ENCODE results near the gene PLAAT4. TPM values are rescaled to one million over a fixed set of nuclear protein-coding genes. Genes with fewer than 3 reads are reported as not detected.

The PLAAT4 gene
- polyA plus RNA-seq, 2 of the 4 experiments (the other 2 are of a cell fraction) = 0.74 to 1.6 TPM

- no peak for FAIRE-seq
- TF ChIP-seq, protein P1, sequence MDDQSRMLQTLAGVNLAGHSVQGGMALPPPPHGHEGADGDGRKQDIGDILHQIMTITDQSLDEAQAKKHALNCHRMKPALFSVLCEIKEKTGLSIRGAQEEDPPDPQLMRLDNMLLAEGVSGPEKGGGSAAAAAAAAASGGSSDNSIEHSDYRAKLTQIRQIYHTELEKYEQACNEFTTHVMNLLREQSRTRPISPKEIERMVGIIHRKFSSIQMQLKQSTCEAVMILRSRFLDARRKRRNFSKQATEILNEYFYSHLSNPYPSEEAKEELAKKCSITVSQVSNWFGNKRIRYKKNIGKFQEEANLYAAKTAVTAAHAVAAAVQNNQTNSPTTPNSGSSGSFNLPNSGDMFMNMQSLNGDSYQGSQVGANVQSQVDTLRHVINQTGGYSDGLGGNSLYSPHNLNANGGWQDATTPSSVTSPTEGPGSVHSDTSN (IDR thresholded peaks at IDR 0.05) = no peak
- H3K27ac ChIP-seq = peak overlapping the region; percentile 71 to 85; a peak in 4 of 6 replicates
- H3K4me3 ChIP-seq = no peak overlapping the region
- peaks cover 44% of the 10 kb centered on the region for H3K4me1 ChIP-seq
- ChIA-PET POLR2A (no interaction called here), CTCF (interaction anchor here (1.3 kb wide), 1 partner anchor 17 kb away, joined by 3 read pairs; no protein-coding TSS in a partner anchor)
- peak overlapping the region; percentile 47; the same call in 2 of the 3 replicates for H3K4me2 ChIP-seq
- 94% methylated on average over 7 of the region's 7 CpGs for WGBS (ENCODE audit: missing lambda C conversion rate)
- H3K9me3 ChIP-seq = no peaks in the 10 kb centered on the region
- no peak for DNase-seq (ENCODE audit: low read depth in 1 of 2, low spot score in 1 of 2)
- no peak for ATAC-seq
Observed at GRCh38 chr11:63564056-63564774, 27.6 kb downstream of the PLAAT4 start.

DNA sequence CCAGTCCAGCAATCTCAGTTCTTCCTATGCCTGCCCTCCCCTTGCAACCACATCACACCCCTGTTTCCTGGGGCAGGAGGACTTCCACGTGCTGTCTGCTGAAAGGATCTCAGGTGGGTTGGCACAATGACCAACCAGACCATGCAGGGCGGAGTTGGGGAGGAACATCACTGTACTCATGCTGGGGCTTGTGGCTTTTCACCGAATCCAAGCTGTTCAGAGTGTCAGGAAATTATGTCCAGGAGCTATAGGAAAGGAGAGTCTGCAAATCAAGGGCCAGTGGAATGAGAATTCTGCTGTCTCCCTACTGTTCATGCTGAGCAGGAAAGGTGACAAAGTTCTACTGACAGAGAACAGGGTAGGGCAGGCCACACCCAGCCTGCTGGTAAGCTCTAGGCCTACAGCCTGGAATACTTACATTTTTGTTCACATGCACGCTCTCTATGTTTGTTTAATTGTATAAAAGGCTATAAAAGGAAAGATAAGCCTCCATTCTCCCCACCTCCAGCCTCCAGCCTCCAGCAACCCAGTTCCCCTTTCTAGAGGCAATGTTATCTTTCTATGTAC, 28.3 kb downstream of the PLAAT4 start:
- ChIA-PET CTCF (interaction anchor here (1.3 kb wide), 1 partner anchor 18 kb away, joined by 3 read pairs; no protein-coding TSS in a partner anchor), POLR2A (no interaction called here)
- Histone ChIP-seq H3K9me3 (no peaks in the 10 kb centered on the region), H3K4me3 (no peak overlapping the region), H3K4me2 (peak overlapping the region; percentile 47), H3K27ac (peak overlapping the region; percentile 71 to 85; a peak in 5 of 6 replicates), H3K4me1 (peaks cover 44% of the 10 kb centered on the region)
- FAIRE-seq (no peak), DNase-seq (ENCODE audit: low read depth in 1 of 2, low spot score in 1 of 2) (peak in 1 of 2 experiments; percentile 82), ATAC-seq (peak; percentile 14 to 63; a peak in 3 of 6 replicates)
- 47% methylated on average over 4 of the region's 4 CpGs for WGBS (ENCODE audit: missing lambda C conversion rate)
- TF ChIP-seq EHF (CRISPR knock-in tag; IDR thresholded peaks at IDR 0.05) (no peak), HOXB13 (CRISPR knock-in tag; IDR thresholded peaks at IDR 0.05; ENCODE audit: low read depth) (peak; percentile 57; the same call in 1 of the 2 replicates)
- TF ChIP-seq, protein P2, sequence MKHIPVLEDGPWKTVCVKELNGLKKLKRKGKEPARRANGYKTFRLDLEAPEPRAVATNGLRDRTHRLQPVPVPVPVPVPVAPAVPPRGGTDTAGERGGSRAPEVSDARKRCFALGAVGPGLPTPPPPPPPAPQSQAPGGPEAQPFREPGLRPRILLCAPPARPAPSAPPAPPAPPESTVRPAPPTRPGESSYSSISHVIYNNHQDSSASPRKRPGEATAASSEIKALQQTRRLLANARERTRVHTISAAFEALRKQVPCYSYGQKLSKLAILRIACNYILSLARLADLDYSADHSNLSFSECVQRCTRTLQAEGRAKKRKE (CRISPR knock-in tag; IDR thresholded peaks at IDR 0.05; ENCODE audit: low read depth) = 0 out of 2 replicates have a peak, but pooled peaks have one; percentile 41

DNA sequence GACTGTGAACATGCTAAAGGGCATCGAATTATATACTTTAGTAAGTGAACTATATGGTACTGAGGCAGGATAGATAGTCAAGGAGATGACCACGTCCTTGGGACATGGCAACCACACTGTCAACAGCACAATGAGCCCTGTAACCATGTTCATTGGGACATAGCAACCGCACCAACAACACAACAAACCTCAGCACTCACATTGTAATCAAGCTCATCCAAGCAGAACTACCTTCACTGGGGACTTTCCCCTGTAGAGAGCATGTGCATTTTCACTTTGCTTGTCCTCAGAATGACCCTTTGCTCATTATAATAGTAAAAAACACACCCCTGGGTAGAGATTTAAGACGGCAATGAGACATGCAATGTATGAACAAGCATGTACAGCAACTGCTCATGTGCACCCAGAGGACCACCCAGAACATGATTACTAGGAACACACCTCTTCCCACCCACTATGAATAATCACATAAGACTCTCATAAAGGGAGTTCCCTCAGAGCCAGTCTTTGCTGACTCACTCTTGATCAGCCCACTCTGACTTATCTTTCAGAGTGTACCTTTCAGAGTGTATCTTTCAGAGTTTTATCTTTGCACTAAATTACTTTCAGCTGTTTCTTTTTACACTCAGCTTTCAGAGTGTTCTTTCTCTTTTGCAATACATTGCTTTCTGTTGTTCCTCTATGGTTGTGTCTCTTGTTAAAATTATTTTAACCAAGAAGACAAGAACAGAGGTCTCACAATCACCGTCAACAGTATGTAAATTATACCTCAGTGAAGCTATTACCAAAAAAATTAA, 30.6 kb downstream of the PLAAT4 start:
- no peaks in the 10 kb centered on the region for H3K9me3 ChIP-seq
- ATAC-seq (peak; percentile 95 to 97), DNase-seq (ENCODE audit: low read depth in 1 of 2, low spot score in 1 of 2) (peak; percentile 66 to 95), FAIRE-seq (no peak)
- H3K4me3 ChIP-seq = no peak overlapping the region
- 20% methylated on average over 5 of the region's 5 CpGs for WGBS (ENCODE audit: missing lambda C conversion rate)
- peak overlapping the region; percentile 71 to 85 for H3K27ac ChIP-seq
- ChIA-PET CTCF (interaction anchor here (0.6 to 2.7 kb wide), 6 partner anchors 16 to 89 kb away, joined by 3 to 12 read pairs (median 5); no protein-coding TSS in a partner anchor), POLR2A (no interaction called here)
- H3K4me1 ChIP-seq = peaks cover 39% of the 10 kb centered on the region
- peak overlapping the region; percentile 61 for H3K4me2 ChIP-seq
- TF ChIP-seq ELK1 (IDR thresholded peaks at IDR 0.05; ENCODE audit: low read depth, low read length) = no peak
- TF ChIP-seq POLR2A (IDR thresholded peaks at IDR 0.05; ENCODE audit: low read length) = no peak
- peak; percentile 34; the same call in 1 of the 2 replicates for TF ChIP-seq MYC (IDR thresholded peaks at IDR 0.05; ENCODE audit: borderline replicate concordance, low read length)
- no peak for TF ChIP-seq JUNB (IDR thresholded peaks at IDR 0.05)
- no peak for TF ChIP-seq CHD4 (IDR thresholded peaks at IDR 0.05; ENCODE audit: borderline replicate concordance)
- peak; percentile 98 for TF ChIP-seq MAFK (IDR thresholded peaks at IDR 0.05; ENCODE audit: partially characterized antibody)
- no peak for TF ChIP-seq HOXA7 (CRISPR knock-in tag; IDR thresholded peaks at IDR 0.05)
- 0 out of 2 replicates have a peak, but pooled peaks have one; percentile 13 for TF ChIP-seq ZSCAN20 (CRISPR knock-in tag; IDR thresholded peaks at IDR 0.05)
- TF ChIP-seq FOSL2 (IDR thresholded peaks at IDR 0.05) = peak; percentile 58; the same call in 1 of the 2 replicates
- TF ChIP-seq FOSL2 (CRISPR knock-in tag; IDR thresholded peaks at IDR 0.05) = peak; percentile 90
- no peak for TF ChIP-seq CTCF (IDR thresholded peaks at IDR 0.05)
- TF ChIP-seq NFE2L2 (conservative IDR thresholded peaks at IDR 0.05; ENCODE audit: low read length) = peak; percentile 86
- no peak for TF ChIP-seq ZFP36 (IDR thresholded peaks at IDR 0.05; ENCODE audit: borderline replicate concordance, partially characterized antibody)
- no peak for TF ChIP-seq EHMT2 (IDR thresholded peaks at IDR 0.05; ENCODE audit: low read depth)
- TF ChIP-seq CEBPB (IDR thresholded peaks at IDR 0.05) = no peak
- TF ChIP-seq CHD2 (IDR thresholded peaks at IDR 0.05; ENCODE audit: low read length, partially characterized antibody) = no peak
- TF ChIP-seq, protein P2 (CRISPR knock-in tag; IDR thresholded peaks at IDR 0.05; ENCODE audit: low read depth) = no peak
- no peak for TF ChIP-seq RNF2 (IDR thresholded peaks at IDR 0.05; ENCODE audit: borderline replicate concordance, low read depth)
- TF ChIP-seq CBX8 (IDR thresholded peaks at IDR 0.05) = no peak
- TF ChIP-seq TFCP2L1 (CRISPR knock-in tag; IDR thresholded peaks at IDR 0.05) = no peak
- TF ChIP-seq SMC3 (IDR thresholded peaks at IDR 0.05) = no peak
- TF ChIP-seq MAZ (IDR thresholded peaks at IDR 0.05; ENCODE audit: borderline replicate concordance, low read depth, low read length) = no peak
